GM18951 (cell line): ENCODE results near the gene IFNL4.

Experiments
- POLR2A ChIP-seq: IDR thresholded peaks from 4 replicates; pipeline ENCODE4 v1.6.1; 2011; ENCODE audit warnings: mild to moderate bottlenecking; ENCODE audit not compliant: insufficient read length, insufficient read depth; ENCODE audit errors: extremely low read depth
- in situ Hi-C: fragments of 300-500 bp; cut with MboI; formaldehyde crosslinking; loops from one replicate; pipeline ENCODE4 v1.12.0; 2022; ENCODE audit warnings: low sequenced_read_pairs, mixed read lengths, inconsistent platforms; ENCODE audit not compliant: unreplicated experiment

The IFNL4 gene

DNA sequence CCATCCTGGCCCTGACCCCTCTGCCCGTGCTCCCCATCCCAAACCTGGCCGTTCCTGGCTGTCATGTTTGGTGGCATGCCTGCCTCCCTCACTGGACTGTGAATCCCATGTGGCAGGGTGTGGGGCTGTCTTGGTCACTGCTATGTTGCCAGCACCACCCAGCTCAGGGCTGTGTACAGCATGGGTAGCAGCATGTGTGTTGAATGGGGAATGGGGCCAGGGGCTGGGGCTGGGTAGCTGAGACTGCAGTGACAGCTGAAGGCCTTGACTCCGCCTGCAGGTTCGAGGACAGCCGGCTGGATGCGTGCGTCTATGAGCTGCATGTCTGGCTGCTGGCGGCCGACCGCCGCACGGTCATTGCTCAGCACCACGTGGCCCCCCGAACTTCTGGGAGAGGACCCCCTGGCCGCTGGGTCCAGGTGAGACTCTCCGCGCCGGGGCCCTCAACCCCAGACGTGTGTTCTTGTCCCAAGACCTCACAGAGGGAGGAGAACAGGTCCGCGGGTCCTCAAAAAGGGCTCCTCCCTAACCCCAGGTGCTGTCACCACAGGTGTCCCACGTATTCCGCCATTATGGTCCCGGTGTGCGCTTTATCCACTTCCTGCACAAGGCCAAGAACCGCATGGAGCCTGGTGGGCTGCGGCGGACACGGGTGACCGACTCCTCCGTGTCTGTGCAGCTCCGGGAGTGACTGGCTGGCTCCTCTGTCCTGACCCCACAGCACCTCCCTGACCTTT lies 48.4 kb downstream of the IFNL4 start:
- TF ChIP-seq POLR2A = no peak

GRCh38 chr19:39199025-39199424 lies 49.6 kb downstream of the IFNL4 start:
- no peak for TF ChIP-seq POLR2A
- in situ Hi-C loops = no loop called here

More for the DNA sequence above, 48.4 kb downstream of the IFNL4 start:
- in situ Hi-C loops = no loop called here

DNA sequence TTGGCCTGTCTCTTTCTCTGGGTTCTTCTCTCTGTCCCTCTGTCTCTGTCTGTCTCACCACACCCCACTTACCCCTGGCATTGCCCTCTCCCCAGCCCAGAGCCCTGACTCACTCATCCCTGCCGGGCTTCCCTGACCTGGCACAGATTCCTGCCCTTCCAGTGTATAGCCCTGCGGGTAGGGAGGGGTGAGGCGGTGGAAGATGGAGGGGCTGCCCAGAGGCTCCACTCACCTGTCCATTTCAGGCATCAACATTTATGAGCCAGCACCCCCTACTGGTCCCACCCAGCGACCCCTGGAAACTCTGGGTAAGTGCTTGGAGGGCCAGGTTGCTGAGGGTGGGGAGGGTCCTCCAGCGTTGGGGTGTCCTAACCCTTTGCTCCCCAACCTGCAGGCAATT lies 50.8 kb downstream of the IFNL4 start:
- TF ChIP-seq POLR2A = no peak
- in situ Hi-C loops = no loop called here

DNA sequence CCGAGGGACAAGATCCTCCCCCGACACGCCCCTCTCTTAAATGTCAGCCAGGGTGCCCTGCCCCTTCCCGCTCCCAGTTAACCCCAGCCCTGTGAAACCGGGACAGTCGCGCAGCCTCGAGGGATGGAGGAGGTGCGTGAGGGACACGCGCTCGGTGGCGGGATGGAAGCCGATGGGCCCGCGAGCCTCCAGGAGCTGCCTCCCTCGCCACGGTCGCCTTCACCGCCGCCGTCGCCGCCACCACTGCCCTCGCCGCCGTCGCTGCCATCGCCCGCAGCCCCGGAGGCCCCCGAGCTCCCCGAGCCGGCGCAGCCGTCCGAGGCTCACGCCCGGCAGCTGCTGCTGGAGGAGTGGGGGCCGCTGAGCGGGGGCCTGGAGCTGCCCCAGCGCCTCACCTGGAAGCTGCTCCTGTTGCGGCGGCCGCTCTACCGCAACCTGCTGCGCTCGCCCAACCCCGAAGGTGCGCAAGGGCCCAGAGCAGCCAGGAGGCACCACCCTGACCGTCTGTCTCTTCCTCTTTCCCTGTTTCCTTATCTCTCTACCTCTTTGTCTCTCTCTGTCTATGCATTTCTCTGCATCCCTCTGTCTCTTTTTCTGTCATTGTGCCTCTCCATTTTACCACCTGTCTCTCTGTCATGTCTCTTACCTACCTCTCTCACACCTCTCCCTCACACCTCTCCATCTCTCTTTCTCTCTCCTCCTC lies 51.6 kb downstream of the IFNL4 start, which contains the start of gene NCCRP1:
NCCRP1 (plus strand) TSS at position 105 of the 703 bp plus-strand sequence; CDS start at position 124, 19 bp downstream.
- in situ Hi-C loops = no loop called here

GRCh38 chr19:39196320-39196719 lies 52.3 kb downstream of the IFNL4 start:
- no peak for TF ChIP-seq POLR2A
- in situ Hi-C loops = no loop called here

More for the DNA sequence above, 51.6 kb downstream of the IFNL4 start, which contains the start of gene NCCRP1:
- no peak for TF ChIP-seq POLR2A
